ENCODE measurements around the gene SPRING1. TPM values are rescaled to one million over a fixed set of nuclear protein-coding genes. Genes with fewer than 3 reads are reported as not detected.

SPRING1 gene
- total RNA-seq (2014; rRNA removed; shearing (Covaris generic)) = 9.2 and 12.8 TPM in 2 replicates

GRCh38 chr12:116737774-116738657 lies at the start of gene SPRING1, which contains the start of gene RNFT2:
Gene SPRING1 (minus strand): TSS chr12:116738069. CDS start chr12:116737900, 169 bp downstream.
Gene RNFT2 (plus strand): TSS chr12:116738315. CDS start chr12:116740498, 2,183 bp downstream.

Small RNA genes within 50 kb of the gene (small RNA-seq; reads per million reads assigned to genes)
- gene RNU6-558P = not detected

Other genes with a start within 250 kb of the SPRING1 start
- 0.26 TPM in 1 of 2 replicates, not detected in the other for gene MAP1LC3B2, start 178.7 kb downstream of the SPRING1 start, total RNA-seq (2014; rRNA removed; shearing (Covaris generic))
- 11.0 and 12.8 TPM in 2 replicates for gene RNFT2, start 246 bp upstream of the SPRING1 start, total RNA-seq (2014; rRNA removed; shearing (Covaris generic))
- gene HRK, start 143.4 kb upstream of the SPRING1 start, total RNA-seq (2014; rRNA removed; shearing (Covaris generic)) = 0.41 and 0.66 TPM in 2 replicates
- gene FBXW8, start 172.9 kb upstream of the SPRING1 start, total RNA-seq (2014; rRNA removed; shearing (Covaris generic)) = 14.4 and 17.9 TPM in 2 replicates